ENCODE results near the gene NFE2L3. TPM values are rescaled to one million over a fixed set of nuclear protein-coding genes. Genes with fewer than 3 reads are reported as not detected.

The NFE2L3 gene
- total and polyA plus RNA-seq, 9 of the 15 experiments (the other 6 are each of a cell fraction or from before 2014, with no cell fraction given): 2.9 to 16.9 (median 12.4) TPM

GRCh38 chr7:26202019-26202990 lies 50.3 kb downstream of the NFE2L3 start (continued):
- TF ChIP-seq ZNF217 (CRISPR knock-in tag; IDR thresholded peaks at IDR 0.05): no peak
- TF ChIP-seq IRF9 (tag; IDR thresholded peaks at IDR 0.05): no peak
- TF ChIP-seq MCM2 (IDR thresholded peaks at IDR 0.05; ENCODE audit: low read depth): no peak
- TF ChIP-seq ZBTB8A (IDR thresholded peaks at IDR 0.05; ENCODE audit: partially characterized antibody): no peak
- TF ChIP-seq HDAC3 (IDR thresholded peaks at IDR 0.05; ENCODE audit: borderline replicate concordance, partially characterized antibody): peak; percentile 63
- no peak for TF ChIP-seq NCOA4 (IDR thresholded peaks at IDR 0.05; ENCODE audit: partially characterized antibody)
- TF ChIP-seq BRF2 (IDR thresholded peaks at IDR 0.05; ENCODE audit: borderline replicate concordance, insufficient read depth, insufficient read length): no peak
- no peak for TF ChIP-seq FUS (optimal IDR thresholded peaks at IDR 0.05; ENCODE audit: low read depth, low read length)
- no peak for TF ChIP-seq XRCC4 (IDR thresholded peaks at IDR 0.05; ENCODE audit: extremely low read depth, insufficient read depth, insufficient read length)
- TF ChIP-seq E2F6 (IDR thresholded peaks at IDR 0.05; ENCODE audit: borderline replicate concordance in 1 of 2, extremely low read depth in 1 of 2, insufficient read depth in 1 of 2, insufficient read length in 1 of 2, low read depth in 1 of 2, low read length in 1 of 2, poor library complexity in 1 of 2, severe bottlenecking in 1 of 2): peak; percentile 59 to 78
- no peak for TF ChIP-seq CEBPZ (IDR thresholded peaks at IDR 0.05; ENCODE audit: borderline replicate concordance, low read depth, low read length)
- TF ChIP-seq E4F1 (CRISPR knock-in tag; IDR thresholded peaks at IDR 0.05; ENCODE audit: borderline replicate concordance): no peak
- TF ChIP-seq ERF (CRISPR knock-in tag; IDR thresholded peaks at IDR 0.05): no peak
- no peak for TF ChIP-seq FOSL1 (tag; conservative IDR thresholded peaks at IDR 0.05)
- TF ChIP-seq POLR2A (conservative IDR thresholded peaks at IDR 0.05): no peak; the same call in 1 of the 2 replicates
- no peak for TF ChIP-seq CGGBP1 (CRISPR knock-in tag; IDR thresholded peaks at IDR 0.05)
